HL-60 (cell line): ENCODE measurements around the gene SORCS2.

Experiments used
- DNase-seq, 2 experiments: peaks; one replicate each; pipeline ENCODE4 v3.0.0-alpha.2; 2010 to 2020; ENCODE audit warnings: low read depth in 1 of 2, low spot score in 1 of 2
- H3K27ac ChIP-seq: fragments of 250-450 bp; sonication (Bioruptor Pico); replicated peaks from 2 replicates; pipeline ENCODE4 v1.5.1; 2020; ENCODE audit warnings: mild to moderate bottlenecking, moderate library complexity
- H3K27me3 ChIP-seq: fragments of 250-450 bp; sonication (Bioruptor Pico); 2 replicates; pipeline ENCODE4 v1.5.1; 2021; ENCODE audit warnings: mild to moderate bottlenecking, moderate library complexity; ENCODE audit not compliant: insufficient read depth, poor library complexity, severe bottlenecking
- H3K4me3 ChIP-seq: replicated peaks from 2 replicates; pipeline ENCODE4 v1.5.1; 2011; ENCODE audit warnings: mild to moderate bottlenecking, control low read depth, low read length; ENCODE audit not compliant: insufficient read depth
- CTCF ChIP-seq: IDR thresholded peaks from one replicate; pipeline ENCODE4 v1.5.1; 2011; ENCODE audit warnings: low read length, control low read depth, inconsistent platforms; ENCODE audit not compliant: insufficient read depth
- GABPA ChIP-seq: IDR thresholded peaks from 2 replicates; pipeline ENCODE4 v1.6.1; 2012; ENCODE audit warnings: low read depth
- POLR2AphosphoS5 ChIP-seq: IDR thresholded peaks from 2 replicates; pipeline ENCODE4 v1.6.1; 2012; ENCODE audit warnings: low read depth
- REST ChIP-seq: IDR thresholded peaks from 2 replicates; pipeline ENCODE4 v1.6.1; 2012; ENCODE audit warnings: low read depth; ENCODE audit not compliant: insufficient replicate concordance
- SPI1 ChIP-seq: IDR thresholded peaks from 2 replicates; pipeline ENCODE4 v1.6.1; 2012; ENCODE audit warnings: low read depth, mild to moderate bottlenecking, borderline replicate concordance

The SORCS2 gene

GRCh38 chr4:7540206-7540605 is 347.9 kb downstream of the SORCS2 start:
- DNase-seq: no peak
- Histone ChIP-seq H3K4me3 (no peak overlapping the region), H3K27me3 (no peaks in the 10 kb centered on the region), H3K27ac (no peak overlapping the region)
- no peak for TF ChIP-seq GABPA

GRCh38 chr4:7540654-7541413 is 348.5 kb downstream of the SORCS2 start:
- no peak for TF ChIP-seq REST
- TF ChIP-seq POLR2AphosphoS5: no peak
- no peak for TF ChIP-seq GABPA
- TF ChIP-seq SPI1: no peak
- no peak for TF ChIP-seq CTCF
- Histone ChIP-seq H3K4me3 (no peak overlapping the region), H3K27me3 (no peaks in the 10 kb centered on the region), H3K27ac (no peak overlapping the region)
- no peak for DNase-seq

- no peak for TF ChIP-seq REST
- TF ChIP-seq CTCF: no peak
- no peak for TF ChIP-seq GABPA
- TF ChIP-seq POLR2AphosphoS5: no peak
- no peak for TF ChIP-seq SPI1
- DNase-seq: no peak
- Histone ChIP-seq H3K4me3 (no peak overlapping the region), H3K27ac (no peak overlapping the region), H3K27me3 (no peaks in the 10 kb centered on the region)
Measured at GRCh38 chr4:7541414-7541810, 349.1 kb downstream of the SORCS2 start.

GRCh38 chr4:7542781-7543180 is 350.4 kb downstream of the SORCS2 start:
- TF ChIP-seq SPI1 (no peak), CTCF (no peak), POLR2AphosphoS5 (no peak), GABPA (no peak), REST (no peak)
- no peak for DNase-seq
- Histone ChIP-seq H3K4me3 (no peak overlapping the region), H3K27me3 (no peaks in the 10 kb centered on the region), H3K27ac (no peak overlapping the region)
